Neural progenitor cell (in vitro differentiated cells): ENCODE measurements around the gene VPS26B.

Experiments used
- CTCF ChIP-seq: fragments of 200-600 bp; sonication (generic); IDR thresholded peaks from 2 replicates; pipeline ENCODE4 v1.5.1; 2017; ENCODE audit warnings: antibody characterized with exemption, mild to moderate bottlenecking
- EZH2 ChIP-seq: fragments of 200-600 bp; sonication (generic); IDR thresholded peaks from 2 replicates; pipeline ENCODE4 v1.6.1; 2017; ENCODE audit warnings: antibody characterized with exemption, mild to moderate bottlenecking, moderate library complexity
- EZH2phosphoT487 ChIP-seq: fragments of 200-600 bp; sonication (generic); IDR thresholded peaks from 2 replicates; pipeline ENCODE4 v1.6.1; 2017; ENCODE audit warnings: antibody characterized with exemption

- TF ChIP-seq CTCF, result no peak
- no peak for TF ChIP-seq EZH2
- TF ChIP-seq EZH2phosphoT487, result no peak
Measured at GRCh38 chr11:134260983-134261382, 36.5 kb downstream of the VPS26B start.
